ENCODE results near the gene RUNX2. TPM values are rescaled to one million over a fixed set of nuclear protein-coding genes. Genes with fewer than 3 reads are reported as not detected.

The RUNX2 gene
- total and polyA plus RNA-seq, 8 donors = 0.09 to 3.8 (median 0.35) TPM

- DNase-seq (no peak), ATAC-seq (peak in 1 of 4 donors; percentile 44), FAIRE-seq (no peak)
- Histone ChIP-seq H3K4me3 (no peak overlapping the region), H3K27ac (no peak overlapping the region), H3K36me3 (no peaks in the 10 kb centered on the region), H3K9me3 (no peaks in the 10 kb centered on the region), H3K27me3 (no peaks in the 10 kb centered on the region), H3K4me1 (no peaks in the 10 kb centered on the region)
- 49 to 53% methylated on average over 3 of the region's 3 CpGs for WGBS, 2 donors
- intact Hi-C loops (cut with DNase I) = no loop called here
- TF ChIP-seq, protein P1, sequence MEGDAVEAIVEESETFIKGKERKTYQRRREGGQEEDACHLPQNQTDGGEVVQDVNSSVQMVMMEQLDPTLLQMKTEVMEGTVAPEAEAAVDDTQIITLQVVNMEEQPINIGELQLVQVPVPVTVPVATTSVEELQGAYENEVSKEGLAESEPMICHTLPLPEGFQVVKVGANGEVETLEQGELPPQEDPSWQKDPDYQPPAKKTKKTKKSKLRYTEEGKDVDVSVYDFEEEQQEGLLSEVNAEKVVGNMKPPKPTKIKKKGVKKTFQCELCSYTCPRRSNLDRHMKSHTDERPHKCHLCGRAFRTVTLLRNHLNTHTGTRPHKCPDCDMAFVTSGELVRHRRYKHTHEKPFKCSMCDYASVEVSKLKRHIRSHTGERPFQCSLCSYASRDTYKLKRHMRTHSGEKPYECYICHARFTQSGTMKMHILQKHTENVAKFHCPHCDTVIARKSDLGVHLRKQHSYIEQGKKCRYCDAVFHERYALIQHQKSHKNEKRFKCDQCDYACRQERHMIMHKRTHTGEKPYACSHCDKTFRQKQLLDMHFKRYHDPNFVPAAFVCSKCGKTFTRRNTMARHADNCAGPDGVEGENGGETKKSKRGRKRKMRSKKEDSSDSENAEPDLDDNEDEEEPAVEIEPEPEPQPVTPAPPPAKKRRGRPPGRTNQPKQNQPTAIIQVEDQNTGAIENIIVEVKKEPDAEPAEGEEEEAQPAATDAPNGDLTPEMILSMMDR (IDR thresholded peaks at IDR 0.05) = no peak
Observed at GRCh38 chr6:45699663-45700062, 371.5 kb downstream of the RUNX2 start.

DNA sequence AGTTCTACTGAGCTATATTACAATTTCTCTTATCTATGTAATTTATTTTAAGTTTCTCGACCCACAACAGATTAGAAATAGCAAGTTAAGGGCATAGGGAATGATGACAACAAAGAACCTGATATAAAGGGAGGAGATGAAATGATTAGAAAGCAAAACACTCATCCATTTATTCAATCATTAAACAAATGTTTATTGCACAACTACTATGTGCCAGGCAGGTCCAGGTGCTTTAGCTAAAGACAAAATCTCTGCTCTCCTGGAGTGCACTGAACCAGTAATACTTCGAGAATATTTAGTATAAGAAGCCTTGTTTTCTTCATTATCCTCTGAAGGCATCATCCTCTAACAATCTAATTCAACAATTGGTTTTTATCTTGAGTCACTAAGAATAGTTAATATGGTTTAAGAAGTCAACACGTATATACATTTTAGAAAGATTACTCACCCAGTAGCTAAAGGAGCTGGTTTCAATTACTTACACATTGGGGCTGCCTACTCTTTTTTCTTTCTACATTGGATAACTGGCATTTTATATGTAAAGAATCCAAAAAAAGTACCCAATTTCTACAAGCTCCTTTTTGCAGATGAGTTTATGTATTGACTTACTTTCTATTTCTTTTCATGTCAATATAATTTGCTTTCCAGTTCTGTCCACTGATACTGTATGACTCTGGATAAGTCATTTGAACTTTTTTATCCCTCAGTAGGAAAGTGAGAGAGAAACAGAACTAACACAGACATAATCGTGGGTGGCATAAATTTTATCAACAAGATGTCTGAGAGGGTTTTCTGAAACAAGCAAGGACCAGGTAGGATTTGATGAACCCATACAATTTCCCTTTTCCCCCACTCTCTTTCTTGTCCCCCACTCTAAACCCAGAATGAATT lies 375.0 kb downstream of the RUNX2 start:
- 51 to 56% methylated on average over 4 of the region's 4 CpGs for WGBS, 2 donors
- FAIRE-seq (no peak), ATAC-seq (no peak), DNase-seq (no peak)
- Histone ChIP-seq H3K27me3 (no peaks in the 10 kb centered on the region), H3K9me3 (no peaks in the 10 kb centered on the region), H3K27ac (no peak overlapping the region), H3K4me3 (no peak overlapping the region), H3K4me1 (no peaks in the 10 kb centered on the region), H3K36me3 (no peaks in the 10 kb centered on the region)
- TF ChIP-seq, protein P1 (IDR thresholded peaks at IDR 0.05) = no peak
- intact Hi-C loops (cut with DNase I) = no loop called here

DNA sequence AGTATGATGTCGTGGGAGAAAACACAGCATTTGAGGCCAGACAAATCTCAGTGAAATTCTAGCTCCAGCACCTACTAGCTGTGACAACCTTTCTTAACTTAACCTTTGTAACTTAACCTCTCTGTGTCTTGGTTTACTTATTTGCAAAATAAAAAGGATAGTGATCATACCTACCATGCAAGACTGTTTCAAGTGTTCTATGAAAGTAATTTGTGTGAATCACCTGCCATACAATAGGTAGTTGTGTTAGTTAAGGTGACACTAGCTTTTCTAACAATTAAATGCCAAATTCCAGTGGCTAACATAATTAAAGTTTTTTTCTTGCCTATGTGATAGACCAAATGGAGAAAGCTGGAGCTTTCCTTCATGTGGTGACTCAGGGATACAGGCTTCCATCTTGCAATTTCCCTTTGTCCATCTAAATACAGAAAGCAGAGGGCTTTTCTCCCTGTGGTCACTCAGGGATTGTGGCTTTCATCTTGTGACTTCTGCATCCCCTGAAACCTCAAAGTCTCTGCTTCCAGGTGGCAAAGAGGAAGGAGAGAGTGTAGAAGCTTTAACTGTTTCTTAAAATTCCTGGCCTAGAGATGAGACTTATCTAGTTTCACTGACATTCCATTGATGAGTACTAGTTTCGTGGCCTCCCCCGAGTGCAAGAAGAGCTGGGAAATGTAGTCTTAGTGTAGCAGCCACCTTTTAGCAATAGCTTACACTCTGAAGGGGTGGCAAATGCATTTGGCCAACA lies 376.1 kb downstream of the RUNX2 start:
- ATAC-seq = no peak
- Histone ChIP-seq H3K27me3 (no peaks in the 10 kb centered on the region), H3K36me3 (no peaks in the 10 kb centered on the region), H3K4me1 (no peaks in the 10 kb centered on the region), H3K27ac (no peak overlapping the region), H3K4me3 (no peak overlapping the region), H3K9me3 (no peaks in the 10 kb centered on the region)
- WGBS, 2 donors = 67% methylated on average over 3 of the region's 3 CpGs
- TF ChIP-seq, protein P1 (IDR thresholded peaks at IDR 0.05) = no peak
- DNase-seq = no peak
- no peak for FAIRE-seq
- intact Hi-C loops (cut with DNase I) = no loop called here

- FAIRE-seq = no peak
- H3K4me1 ChIP-seq = no peaks in the 10 kb centered on the region
- no peak overlapping the region for H3K4me3 ChIP-seq
- H3K27ac ChIP-seq = no peak overlapping the region
- no peaks in the 10 kb centered on the region for H3K9me3 ChIP-seq
- intact Hi-C loops (cut with DNase I) = no loop called here
- H3K36me3 ChIP-seq = no peaks in the 10 kb centered on the region
- no peaks in the 10 kb centered on the region for H3K27me3 ChIP-seq
- TF ChIP-seq, protein P1 (IDR thresholded peaks at IDR 0.05) = no peak
- no peak for ATAC-seq
- WGBS, 2 donors = 76 to 83% methylated on average over 4 of the region's 4 CpGs
- no peak for DNase-seq
Observed at GRCh38 chr6:45705137-45705855, 377.2 kb downstream of the RUNX2 start.

Data from pancreas (tissue), 10 donors.